ENCODE data around the gene RIPOR2.
A peak's percentile ranks its signal among the peaks of the same experiment; 100 is the strongest.

The RIPOR2 gene, protein sequence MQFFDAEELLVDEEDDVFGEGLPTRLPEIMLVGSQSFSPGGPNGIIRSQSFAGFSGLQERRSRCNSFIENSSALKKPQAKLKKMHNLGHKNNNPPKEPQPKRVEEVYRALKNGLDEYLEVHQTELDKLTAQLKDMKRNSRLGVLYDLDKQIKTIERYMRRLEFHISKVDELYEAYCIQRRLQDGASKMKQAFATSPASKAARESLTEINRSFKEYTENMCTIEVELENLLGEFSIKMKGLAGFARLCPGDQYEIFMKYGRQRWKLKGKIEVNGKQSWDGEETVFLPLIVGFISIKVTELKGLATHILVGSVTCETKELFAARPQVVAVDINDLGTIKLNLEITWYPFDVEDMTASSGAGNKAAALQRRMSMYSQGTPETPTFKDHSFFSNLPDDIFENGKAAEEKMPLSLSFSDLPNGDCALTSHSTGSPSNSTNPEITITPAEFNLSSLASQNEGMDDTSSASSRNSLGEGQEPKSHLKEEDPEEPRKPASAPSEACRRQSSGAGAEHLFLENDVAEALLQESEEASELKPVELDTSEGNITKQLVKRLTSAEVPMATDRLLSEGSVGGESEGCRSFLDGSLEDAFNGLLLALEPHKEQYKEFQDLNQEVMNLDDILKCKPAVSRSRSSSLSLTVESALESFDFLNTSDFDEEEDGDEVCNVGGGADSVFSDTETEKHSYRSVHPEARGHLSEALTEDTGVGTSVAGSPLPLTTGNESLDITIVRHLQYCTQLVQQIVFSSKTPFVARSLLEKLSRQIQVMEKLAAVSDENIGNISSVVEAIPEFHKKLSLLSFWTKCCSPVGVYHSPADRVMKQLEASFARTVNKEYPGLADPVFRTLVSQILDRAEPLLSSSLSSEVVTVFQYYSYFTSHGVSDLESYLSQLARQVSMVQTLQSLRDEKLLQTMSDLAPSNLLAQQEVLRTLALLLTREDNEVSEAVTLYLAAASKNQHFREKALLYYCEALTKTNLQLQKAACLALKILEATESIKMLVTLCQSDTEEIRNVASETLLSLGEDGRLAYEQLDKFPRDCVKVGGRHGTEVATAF

DNA sequence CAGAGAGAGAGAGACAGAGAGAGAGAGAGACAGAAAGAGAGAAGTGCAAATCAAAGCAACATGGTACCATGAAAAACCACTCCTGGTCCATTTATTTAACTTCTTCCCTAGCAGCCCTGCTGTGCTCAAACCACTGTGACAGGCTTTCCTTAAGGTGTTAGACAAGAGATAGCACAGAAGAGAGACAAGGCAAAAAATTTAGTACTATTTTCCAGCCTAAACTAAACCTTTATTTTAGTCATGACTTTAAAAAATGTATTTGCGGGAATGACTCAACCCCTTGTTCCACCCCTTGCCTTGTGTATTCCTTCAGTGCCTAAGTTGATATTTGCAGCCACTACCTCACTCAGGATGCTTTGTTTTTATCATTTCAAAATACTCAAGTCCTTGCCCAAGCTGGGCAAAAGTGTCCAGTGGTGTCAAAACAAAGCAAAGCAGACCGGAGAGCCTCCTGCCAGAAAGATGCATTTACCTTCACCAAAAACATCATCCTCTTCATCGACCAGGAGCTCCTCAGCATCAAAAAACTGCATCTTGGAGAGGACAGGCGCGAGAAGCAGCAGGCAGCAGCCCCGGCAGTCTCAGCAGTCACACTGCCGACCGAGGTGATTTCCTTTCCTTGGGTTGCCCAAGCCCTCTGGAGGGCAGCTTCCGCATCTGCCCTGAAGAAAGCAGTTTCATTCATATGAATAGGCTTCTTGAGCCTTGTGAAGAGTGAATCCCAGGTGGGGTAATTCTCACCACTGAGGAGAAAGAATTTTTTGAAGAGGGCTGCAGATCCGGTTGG, at the start of gene RIPOR2:
TSS of gene RIPOR2 (minus strand) at position 595 of the 787 bp plus-strand sequence. CDS start at position 533, 62 bp downstream.
- DNase-seq (ENCODE audit: low read depth in 2 of 3, low spot score in 1 of 3), result peak in 2 of 3 donors; percentile 53 to 59

DNA sequence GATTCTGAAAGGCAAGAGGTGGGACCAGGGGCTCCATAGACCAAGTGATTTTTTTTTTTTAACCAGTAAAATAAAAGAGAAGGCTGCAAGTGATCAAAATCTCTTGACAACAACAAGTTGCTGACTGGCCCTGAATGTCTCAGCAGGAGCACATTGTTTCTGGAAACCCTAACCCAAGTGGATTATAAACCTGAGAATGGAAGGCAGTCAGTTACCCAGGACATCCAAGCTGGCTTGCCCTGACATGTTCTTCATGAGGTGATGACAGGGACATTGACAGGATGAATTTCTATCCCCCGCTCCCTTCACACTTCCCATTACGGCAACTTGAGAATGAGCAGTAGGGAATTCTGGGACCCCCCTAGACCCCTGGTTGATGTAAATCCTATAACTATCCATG, 49.6 kb upstream of the RIPOR2 start:
- DNase-seq (ENCODE audit: low read depth in 2 of 3, low spot score in 1 of 3), result no peak

DNA sequence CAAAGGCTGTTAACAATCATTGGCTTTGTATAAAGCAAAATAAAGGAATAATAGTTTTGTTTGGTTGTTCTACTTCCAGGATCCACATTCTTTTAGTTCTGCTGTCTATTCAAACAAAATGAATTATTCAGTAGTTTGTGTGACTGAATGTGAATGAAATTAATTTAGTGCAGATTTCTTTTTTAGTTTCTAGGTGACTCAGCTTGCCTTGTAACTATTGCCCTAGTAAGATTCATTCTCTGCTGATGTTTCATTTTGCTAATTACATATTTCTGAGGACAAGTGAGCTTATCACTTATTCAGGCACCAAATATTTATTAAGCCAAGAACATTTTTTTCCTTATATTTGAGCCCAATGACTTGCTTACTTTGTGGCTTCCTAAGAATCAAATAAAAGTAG, 46.5 kb upstream of the RIPOR2 start:
- no peak for DNase-seq (ENCODE audit: low read depth in 2 of 3, low spot score in 1 of 3)

DNA sequence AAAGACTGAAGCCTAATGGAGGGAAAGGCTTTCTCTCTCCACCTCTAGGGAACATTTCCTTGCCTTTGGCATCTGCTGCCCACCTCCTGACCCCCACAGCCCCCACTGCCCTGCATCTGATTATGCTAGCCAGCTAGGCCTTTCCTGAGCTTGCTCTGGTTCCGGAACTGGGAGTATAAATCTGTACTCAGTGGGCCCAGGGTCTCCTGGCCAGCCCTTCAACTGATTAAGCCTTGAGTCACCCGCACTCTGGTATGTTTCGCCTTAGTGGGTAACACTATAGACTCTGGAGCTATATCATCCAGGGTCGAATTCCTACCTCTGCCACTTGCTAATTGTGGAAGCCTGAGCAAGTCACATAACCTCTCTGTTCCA, 45.6 kb upstream of the RIPOR2 start:
- no peak for DNase-seq (ENCODE audit: low read depth in 2 of 3, low spot score in 1 of 3)

DNA sequence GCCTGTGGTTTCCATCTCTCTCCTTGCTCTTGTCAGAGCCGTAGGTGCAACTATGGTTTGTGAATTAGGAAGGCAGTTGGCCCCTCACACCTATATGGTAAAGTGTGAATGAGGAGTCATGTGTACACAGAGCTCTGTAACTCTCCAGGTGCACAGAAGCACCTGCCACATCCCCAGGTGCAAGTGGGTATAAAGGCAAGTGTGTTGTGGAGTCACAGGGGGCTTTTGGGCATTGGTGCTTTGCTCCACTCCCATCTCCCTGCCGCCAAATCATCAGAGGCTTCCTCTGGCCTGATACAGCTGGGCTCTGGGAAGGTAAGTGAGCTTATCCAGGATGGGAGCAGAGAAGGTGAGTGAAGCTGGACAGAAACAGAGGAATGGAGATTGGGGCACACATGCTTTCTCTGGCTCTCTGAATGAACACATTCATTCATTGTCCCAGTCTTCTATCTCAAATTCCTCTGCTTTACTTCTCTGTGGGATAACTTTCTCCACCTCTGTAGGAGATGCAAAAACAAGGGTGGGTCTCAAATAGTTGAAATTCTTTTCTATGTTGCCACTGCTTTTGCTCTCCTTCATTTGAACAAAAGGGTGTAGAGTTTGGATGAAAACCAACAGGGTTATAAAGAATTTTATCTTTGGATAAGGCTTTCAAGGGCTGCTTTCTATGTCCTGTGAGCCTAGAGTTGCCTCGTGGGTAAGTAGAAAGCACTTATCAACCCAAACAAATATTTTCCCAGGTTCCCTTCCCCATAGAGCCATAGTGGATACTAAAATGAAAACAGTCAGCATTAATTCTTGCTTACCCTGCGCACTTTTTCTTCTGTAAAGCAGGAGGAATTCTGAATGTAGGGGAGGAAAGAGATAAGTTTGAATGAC, 45.0 kb upstream of the RIPOR2 start:
- no peak for DNase-seq (ENCODE audit: low read depth in 2 of 3, low spot score in 1 of 3)

DNA sequence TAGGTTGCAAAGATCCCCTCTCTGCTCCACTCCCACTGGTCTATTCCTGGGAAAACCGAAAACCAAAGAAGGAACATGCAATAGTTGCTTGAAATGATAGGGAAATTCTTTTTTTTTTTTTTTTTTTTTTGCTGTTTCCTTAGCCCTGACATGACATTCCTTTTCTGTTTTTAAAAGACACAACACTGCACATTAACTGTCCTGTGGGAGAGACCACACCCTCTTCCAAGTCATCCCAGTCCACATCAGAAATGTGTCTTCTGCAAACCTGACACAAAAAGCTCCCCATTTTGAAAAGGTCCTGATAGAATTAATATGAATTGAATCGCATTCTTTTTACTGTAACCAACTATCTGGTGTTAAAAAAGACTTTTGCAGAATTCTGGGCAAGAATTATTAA, 43.4 kb upstream of the RIPOR2 start:
- no peak for DNase-seq (ENCODE audit: low read depth in 2 of 3, low spot score in 1 of 3)

DNA sequence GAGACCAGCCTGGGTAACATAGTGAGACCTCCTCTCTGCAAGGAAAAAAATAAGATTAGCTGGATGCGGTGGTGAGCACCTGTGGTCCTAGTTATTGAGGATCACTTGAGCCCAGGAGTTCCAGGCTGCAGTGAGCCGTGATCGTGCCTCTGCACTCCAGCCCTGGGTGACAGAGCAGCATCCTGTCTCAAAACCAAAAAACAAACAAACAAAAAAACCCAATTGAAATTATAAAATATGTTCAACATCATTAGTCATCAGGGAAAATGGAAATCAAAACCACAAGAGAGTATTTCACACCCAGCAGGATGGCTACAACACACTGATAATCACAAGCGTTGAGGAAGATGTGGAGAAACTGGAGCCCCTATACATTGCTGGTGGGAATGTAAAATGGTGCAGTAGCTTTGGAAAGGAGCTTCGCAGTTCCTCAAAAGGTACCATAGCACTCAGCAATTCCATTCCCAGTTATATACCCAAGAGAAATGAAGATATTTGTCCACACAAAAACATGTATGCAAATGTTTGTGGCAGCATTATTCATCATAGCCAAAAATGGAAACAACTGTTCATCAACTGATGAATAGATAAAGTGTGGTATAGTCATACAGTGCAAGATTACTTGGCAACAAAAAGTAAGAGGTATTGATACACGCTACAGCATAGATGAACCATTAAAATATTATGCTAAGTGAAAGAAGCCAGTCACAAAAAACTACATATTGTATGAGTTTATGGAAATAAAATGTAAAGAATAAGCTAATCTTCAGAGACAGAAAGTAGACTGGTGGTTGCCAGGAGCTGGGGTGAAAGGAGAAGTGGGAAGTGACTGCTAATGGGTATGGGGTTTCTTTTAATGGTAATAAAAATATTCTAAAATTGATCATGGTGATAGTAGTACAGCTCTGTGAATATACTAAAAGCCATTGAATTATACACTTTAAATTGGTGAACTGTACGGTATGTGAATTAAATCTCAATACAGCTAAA, 38.7 kb upstream of the RIPOR2 start:
- DNase-seq (ENCODE audit: low read depth in 2 of 3, low spot score in 1 of 3), result peak in 1 of 3 donors; percentile 34

DNA sequence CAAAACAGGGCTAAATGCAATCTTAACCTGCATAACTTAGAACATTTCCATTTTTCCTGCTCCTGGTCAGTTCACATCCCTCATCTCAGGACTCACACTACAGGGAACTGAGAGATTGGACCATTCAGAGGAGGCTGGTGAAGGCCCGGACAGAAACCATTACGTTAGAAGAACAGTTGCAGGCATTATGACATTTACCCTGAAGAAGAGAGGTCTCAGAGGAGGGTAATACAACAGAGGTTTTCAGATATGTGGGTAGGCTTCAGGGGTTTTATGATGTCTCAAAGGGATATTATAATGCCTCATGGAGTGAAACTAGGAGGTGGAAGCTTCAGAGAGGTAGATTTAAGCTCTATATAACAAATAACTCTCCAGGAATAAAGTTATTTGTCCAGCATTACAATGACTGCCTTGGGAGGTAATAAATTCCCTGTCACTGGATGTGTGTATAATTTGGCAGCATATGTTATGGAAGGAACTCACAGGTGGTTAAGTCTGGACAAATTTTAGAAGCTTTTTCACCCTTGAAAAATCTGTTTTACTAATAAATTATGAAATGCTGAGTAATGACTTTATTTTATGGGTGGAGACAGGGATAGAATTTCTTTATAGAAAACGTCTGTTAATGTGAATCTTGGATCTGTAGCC, 36.7 kb upstream of the RIPOR2 start:
- no peak for DNase-seq (ENCODE audit: low read depth in 2 of 3, low spot score in 1 of 3)

DNA sequence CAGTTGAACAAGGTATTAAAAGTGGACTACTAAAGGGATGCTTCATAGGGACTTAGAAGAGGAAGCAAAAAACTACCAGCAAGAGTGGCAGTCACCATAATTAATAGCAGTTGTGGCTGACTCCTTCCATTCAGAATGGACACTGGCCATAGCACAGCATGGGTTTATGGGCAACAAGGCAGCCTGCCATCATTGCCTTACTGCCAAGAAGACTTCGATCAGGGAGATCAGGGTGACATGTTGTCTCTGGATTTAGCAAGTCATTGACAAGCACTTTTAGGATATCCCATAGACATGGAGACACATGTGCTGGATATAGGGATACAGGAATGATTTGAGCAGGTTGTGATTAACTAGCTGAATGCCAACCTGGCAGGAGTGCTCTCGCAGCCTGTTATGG, 35.3 kb upstream of the RIPOR2 start:
- DNase-seq (ENCODE audit: low read depth in 2 of 3, low spot score in 1 of 3), result no peak

DNA sequence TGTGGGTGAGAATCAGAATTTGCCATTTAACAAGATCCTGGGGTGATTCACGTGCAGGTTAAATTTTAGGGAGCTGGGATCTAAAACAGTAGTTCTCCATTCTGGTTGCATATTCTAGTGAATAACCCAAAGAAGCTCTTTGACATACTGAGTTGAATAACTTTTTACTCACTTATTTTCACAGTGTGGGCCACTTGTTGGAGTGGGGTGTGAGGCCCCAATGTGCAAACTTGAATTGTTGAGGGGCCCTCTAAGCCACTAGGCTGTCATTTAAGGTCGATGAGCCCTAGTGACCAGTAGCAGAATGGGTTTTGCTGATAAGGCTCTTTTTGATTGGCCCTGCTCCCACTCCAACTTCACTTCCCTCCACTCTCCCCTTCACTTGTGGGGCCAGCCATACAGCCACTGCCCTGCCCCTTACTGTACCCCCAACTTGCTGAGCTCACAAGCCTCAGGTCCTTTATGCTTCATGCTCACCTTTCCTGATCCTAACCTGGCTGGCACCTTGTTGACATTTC, 33.6 kb upstream of the RIPOR2 start:
- DNase-seq (ENCODE audit: low read depth in 2 of 3, low spot score in 1 of 3), result no peak

DNA sequence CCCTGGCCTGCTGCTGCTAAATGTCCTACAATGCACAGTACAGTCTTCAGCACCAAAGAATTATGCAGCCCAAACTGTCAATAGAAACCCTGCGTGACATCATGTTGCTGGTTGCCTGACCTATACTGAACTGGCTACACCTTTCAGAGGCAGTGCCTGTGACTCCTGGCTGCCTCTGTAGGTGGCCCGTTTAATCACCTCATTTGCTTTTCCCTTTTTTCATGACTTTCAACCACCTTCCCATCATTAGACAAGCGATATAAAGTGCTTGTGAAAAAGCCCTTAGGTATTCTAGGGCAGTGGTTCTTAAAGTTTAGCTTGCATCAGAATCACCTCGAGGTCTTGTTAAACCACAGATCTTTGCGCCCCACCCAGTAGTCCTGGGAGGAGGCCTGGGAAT, 33.0 kb upstream of the RIPOR2 start:
- no peak for DNase-seq (ENCODE audit: low read depth in 2 of 3, low spot score in 1 of 3)

DNA sequence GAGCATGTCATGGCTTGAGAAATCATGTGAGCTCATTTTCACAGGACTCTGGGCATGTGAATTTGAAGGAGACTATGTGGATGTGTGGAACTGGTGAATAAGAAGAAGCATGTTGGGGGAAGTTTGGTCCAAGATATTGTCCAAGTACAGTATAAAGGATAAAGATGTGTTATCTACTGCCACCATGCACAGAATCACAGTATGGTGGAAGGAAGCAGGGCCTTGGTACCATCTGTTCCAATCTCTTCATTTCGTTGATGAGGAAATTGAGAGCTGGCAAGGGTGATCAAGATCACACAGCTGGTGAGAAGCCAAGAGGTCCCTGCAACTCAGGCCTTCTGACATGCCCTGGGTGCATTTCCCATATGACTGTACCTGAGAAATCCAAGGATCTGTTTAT, 31.5 kb upstream of the RIPOR2 start:
- no peak for DNase-seq (ENCODE audit: low read depth in 2 of 3, low spot score in 1 of 3)

DNA sequence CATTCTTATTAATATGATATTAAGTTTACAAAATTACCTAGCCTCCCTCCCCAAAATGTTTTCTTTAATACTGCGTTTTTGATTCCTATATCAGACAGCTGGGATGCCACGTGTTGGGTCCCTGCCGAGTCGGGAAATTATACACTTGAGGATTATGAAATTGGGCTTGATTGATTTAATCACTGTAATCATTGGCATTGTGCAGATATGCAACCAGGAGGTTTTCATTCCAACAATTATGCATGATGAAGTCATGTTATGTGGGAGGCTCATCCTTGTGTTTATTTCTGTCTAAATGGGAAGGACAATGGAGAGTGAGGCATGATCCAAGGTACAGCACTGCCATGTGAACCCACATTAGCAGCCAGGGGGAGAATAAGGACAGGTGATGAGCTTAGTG, 30.6 kb upstream of the RIPOR2 start:
- no peak for DNase-seq (ENCODE audit: low read depth in 2 of 3, low spot score in 1 of 3)

DNA sequence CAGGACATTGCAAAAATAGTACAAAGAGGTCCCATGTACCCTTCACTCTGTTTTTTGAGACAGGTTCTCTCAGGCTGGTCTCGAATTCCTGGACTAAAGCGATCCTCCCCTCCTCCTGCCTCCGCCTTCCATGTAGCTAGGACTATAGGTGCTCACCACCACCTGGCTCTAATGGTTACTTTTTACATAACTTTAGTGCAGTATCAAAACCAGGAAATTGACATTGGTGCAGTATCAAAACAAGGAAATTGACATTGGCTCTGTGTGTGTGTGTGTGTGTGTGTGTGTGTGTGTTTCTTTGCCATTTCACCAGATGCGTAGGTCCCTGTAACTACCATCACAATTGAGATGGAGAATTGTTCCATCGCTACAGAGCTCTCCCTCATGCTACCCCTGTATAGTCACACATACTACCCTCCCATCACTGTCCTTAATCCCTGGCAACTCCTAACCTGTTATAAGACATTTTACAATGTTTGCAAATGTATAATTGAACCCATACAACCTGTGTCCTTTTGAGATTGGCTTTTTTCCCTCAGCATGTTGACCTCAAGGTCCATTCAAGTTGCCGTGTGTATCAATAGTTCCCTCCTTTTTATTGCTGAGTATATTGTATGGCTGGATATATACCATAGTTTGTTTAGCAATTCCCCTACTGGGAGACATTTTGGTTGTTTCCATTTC, 28.3 kb upstream of the RIPOR2 start:
- no peak for DNase-seq (ENCODE audit: low read depth in 2 of 3, low spot score in 1 of 3)

DNA sequence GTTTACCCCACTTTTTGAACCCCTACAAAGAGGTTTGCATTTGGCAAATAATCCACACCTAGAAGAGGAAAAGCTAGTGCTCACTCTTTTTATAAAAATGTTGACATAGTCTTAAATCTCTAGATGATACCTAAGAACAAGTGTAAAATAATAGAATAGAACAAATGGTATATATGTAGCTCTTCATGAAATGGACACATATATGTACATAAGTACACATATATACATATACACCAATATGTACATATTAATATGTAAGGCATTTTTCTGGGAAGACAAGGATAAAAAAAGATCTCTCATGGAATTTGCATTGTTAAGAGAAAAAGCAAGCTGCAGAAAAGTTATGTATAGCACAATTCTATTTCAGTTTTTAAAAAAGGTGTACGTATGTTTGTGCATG, 27.6 kb upstream of the RIPOR2 start:
- DNase-seq (ENCODE audit: low read depth in 2 of 3, low spot score in 1 of 3), result no peak

DNA sequence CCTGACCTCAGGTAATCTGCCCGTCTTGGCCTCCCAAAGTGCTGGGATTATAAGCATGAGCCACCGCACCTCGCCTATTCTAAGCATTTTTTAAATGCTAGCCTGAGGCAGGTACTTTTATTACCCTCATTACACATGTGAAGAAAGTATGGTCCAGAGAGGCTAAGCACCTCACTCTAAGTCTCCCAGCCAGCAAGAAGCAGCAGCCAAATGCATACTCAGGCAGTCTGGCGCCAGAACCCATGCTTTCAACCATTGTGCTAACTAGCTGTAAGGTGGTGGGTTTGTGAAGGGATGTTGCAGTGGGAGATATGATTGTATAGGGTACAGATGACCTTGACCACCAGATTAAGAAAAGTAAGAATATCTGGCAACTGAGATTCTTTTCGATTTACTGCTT, 26.1 kb upstream of the RIPOR2 start:
- no peak for DNase-seq (ENCODE audit: low read depth in 2 of 3, low spot score in 1 of 3)

DNA sequence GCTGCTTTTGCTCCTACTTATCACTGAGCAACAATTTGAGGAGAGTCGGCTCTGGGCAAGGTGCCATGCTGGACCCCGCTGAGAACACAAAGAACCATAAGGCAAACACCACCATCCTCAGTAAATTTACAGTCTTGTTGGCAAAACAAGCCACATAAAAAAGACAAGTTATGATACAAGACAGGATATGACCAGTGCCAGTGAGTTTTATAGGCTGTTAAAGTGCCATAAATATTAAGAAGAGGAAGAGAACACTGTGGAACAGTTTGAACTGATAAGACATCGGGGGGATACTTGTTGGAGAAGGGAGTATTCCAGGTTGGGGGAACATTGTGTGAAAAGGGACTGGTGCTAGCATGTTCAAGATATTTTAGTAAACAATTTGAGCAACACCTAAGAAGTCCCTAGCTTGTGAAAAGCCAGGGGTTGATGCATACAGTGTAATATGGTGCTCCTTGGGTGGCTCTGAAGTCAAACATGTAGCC, 25.3 kb upstream of the RIPOR2 start:
- DNase-seq (ENCODE audit: low read depth in 2 of 3, low spot score in 1 of 3), result no peak

DNA sequence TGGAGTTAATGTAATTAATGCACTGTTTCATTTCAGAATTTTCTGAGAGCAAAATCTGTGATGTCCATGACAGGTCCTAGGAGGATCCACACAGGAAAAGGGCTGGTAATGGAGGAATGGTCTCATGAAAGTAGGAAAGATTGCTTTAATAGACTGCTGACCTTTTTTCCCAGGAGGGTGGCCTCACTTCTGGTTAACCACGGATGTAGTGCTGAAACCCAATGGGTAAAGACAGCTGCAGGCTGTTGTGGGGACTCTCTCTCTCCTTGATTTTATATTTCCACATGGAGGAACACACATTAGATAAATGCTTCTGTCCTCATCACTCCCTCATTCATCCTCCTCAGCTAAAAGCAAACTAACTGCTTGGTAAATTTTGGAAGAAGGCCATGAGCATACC, 23.6 kb upstream of the RIPOR2 start:
- no peak for DNase-seq (ENCODE audit: low read depth in 2 of 3, low spot score in 1 of 3)
